Measurements from ENCODE around the gene ZNF281. TPM values are rescaled to one million over a fixed set of nuclear protein-coding genes. Genes with fewer than 3 reads are reported as not detected.

ZNF281 gene
- total RNA-seq, 1 donor from 2014 or later = 36.5 TPM

GRCh38 chr1:200380589-200381021 lies 29.2 kb downstream of the ZNF281 start:
- peaks cover 6% of the 10 kb centered on the region for H3K9me3 Mint-ChIP-seq

DNA sequence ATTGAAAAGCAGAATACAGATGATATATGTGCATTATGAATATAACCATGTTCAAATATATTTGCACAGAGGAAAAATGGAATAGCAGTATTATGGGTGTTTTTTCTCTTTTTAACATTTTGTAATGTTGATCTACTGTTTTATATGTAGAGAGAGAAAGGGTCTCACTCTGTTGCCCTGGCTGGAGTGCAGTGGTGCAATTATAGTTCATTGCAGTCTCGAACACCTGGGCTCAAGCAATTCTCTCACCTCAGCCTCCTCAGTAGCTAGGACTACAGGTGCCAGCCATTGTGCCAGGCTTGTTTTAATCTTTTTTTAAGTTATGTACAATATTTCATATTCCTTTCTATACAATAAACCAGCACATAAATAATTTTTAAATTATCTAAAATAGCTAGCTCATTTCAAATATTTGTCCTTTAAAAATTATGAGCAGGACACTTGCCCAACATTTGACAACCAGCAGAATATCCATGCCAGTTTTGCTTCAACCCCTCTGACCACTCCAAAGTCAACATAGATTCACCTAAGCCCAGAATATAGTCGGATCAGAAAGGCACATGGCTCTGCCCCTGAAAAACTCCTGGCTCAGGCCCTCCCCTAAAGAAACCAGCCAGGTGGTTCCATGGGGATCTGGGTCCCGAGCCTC lies 29.8 kb downstream of the ZNF281 start:
- H3K4me1 Mint-ChIP-seq = peaks cover 3% of the 10 kb centered on the region

More at GRCh38 chr1:200380589-200381021, 29.2 kb downstream of the ZNF281 start:
- Mint-ChIP-seq H3K27me3 (ENCODE audit: low read depth) (no peaks in the 10 kb centered on the region), H3K4me1 (no peaks in the 10 kb centered on the region), H3K27ac (ENCODE audit: unreplicated experiment) (no peak overlapping the region), H3K4me3 (no peak overlapping the region), H3K36me3 (ENCODE audit: low read depth) (no peaks in the 10 kb centered on the region)
- TF ChIP-seq CTCF (conservative IDR thresholded peaks at IDR 0.05) = no peak
- no peak for DNase-seq (ENCODE audit: low read depth, low spot score)

DNA sequence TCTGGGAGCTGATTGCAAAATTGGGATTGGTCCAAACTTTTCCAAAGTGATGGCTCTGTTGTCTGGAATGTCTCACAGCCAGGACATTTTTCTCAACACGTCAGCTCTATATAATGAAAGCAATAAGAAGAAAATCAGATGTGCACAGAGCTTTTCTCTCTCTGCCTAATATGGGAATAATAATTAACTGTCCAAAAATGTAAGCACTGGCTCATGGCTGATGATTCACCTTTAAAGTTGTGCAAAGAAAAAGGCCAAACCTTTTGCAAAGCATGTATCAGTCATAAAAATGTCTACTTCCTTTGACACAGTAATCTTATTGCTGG lies 30.4 kb downstream of the ZNF281 start:
- Mint-ChIP-seq H3K4me3 (no peak overlapping the region), H3K36me3 (ENCODE audit: low read depth) (no peaks in the 10 kb centered on the region), H3K9me3 (peaks cover 6% of the 10 kb centered on the region), H3K4me1 (peaks cover 10% of the 10 kb centered on the region), H3K27ac (ENCODE audit: unreplicated experiment) (no peak overlapping the region), H3K27me3 (ENCODE audit: low read depth) (no peaks in the 10 kb centered on the region)
- no peak for DNase-seq (ENCODE audit: low read depth, low spot score)
- no peak for TF ChIP-seq CTCF (conservative IDR thresholded peaks at IDR 0.05)

More for the DNA sequence above, 29.8 kb downstream of the ZNF281 start:
- H3K4me3 Mint-ChIP-seq = no peak overlapping the region
- H3K36me3 Mint-ChIP-seq (ENCODE audit: low read depth) = no peaks in the 10 kb centered on the region
- H3K27me3 Mint-ChIP-seq (ENCODE audit: low read depth) = no peaks in the 10 kb centered on the region
- peaks cover 6% of the 10 kb centered on the region for H3K9me3 Mint-ChIP-seq
- no peak for DNase-seq (ENCODE audit: low read depth, low spot score)
- no peak for TF ChIP-seq CTCF (conservative IDR thresholded peaks at IDR 0.05)
- no peak overlapping the region for H3K27ac Mint-ChIP-seq (ENCODE audit: unreplicated experiment)

DNA sequence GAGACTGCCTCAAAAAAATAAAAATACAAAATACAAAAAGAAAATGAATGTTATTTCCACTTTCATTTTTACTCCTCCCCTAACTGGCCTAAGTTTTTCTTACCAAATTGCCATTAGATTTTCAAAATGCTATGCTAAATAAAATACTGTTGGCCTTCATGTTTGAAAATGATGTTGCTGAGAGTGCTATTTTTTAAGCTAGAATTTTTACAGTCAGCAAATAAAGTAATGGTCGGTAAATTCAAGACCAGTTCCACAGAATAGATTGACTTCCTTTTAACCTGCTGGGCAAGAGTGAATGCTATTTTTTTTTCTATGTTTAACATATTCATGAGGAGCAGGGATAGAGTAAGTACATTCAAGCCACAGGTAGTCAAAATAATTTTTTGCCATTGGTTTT lies 31.7 kb downstream of the ZNF281 start:
- H3K9me3 Mint-ChIP-seq = peaks cover 6% of the 10 kb centered on the region
- peaks cover 21% of the 10 kb centered on the region for H3K4me1 Mint-ChIP-seq

DNA sequence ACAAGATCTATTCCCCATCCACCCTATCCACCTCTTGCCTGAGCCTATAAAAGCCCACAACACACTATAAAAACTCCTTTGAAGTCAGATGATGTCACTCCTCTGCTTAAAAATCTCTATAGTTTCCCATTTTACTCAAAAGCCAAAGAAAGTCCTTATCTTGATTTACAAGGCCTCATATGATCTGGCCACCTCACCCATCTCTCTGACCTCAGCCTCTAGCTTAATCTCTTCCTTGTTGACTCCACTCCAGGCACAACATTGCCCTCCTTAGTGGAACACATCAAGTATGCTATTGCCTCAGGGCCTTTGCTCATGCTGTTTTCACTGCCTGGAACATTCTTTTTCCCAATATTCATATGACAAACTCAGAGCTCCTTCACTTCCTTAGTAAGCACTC lies 33.3 kb downstream of the ZNF281 start:
- H3K27me3 Mint-ChIP-seq (ENCODE audit: low read depth) = no peaks in the 10 kb centered on the region
- no peak for DNase-seq (ENCODE audit: low read depth, low spot score)
- peaks cover 6% of the 10 kb centered on the region for H3K9me3 Mint-ChIP-seq
- no peak for TF ChIP-seq CTCF (conservative IDR thresholded peaks at IDR 0.05)
- H3K4me3 Mint-ChIP-seq = no peak overlapping the region
- H3K4me1 Mint-ChIP-seq = peaks cover 24% of the 10 kb centered on the region
- no peaks in the 10 kb centered on the region for H3K36me3 Mint-ChIP-seq (ENCODE audit: low read depth)
- H3K27ac Mint-ChIP-seq (ENCODE audit: unreplicated experiment) = no peak overlapping the region

More for the DNA sequence above, 31.7 kb downstream of the ZNF281 start:
- no peak for DNase-seq (ENCODE audit: low read depth, low spot score)
- Mint-ChIP-seq H3K27me3 (ENCODE audit: low read depth) (no peaks in the 10 kb centered on the region), H3K36me3 (ENCODE audit: low read depth) (no peaks in the 10 kb centered on the region), H3K4me3 (no peak overlapping the region), H3K27ac (ENCODE audit: unreplicated experiment) (no peak overlapping the region)
- no peak for TF ChIP-seq CTCF (conservative IDR thresholded peaks at IDR 0.05)
